ENCODE data around the gene ZNF138.
"Not testable (repeated sequence)": the region's sequence is repeated elsewhere in the genome, so short reads cannot be mapped to it uniquely, and the experiment has no call there.

Gene ZNF138

GRCh38 chr7:64794171-64794844 lies at the start of gene ZNF138:
TSS of gene ZNF138 (plus strand) at chr7:64794428. CDS start at chr7:64794569, 141 bp downstream.
- DNase-seq = peak; percentile 90

- no peak for DNase-seq
Observed at GRCh38 chr7:64744680-64745079, 49.5 kb upstream of the ZNF138 start.

- no peak for DNase-seq
Observed at GRCh38 chr7:64747802-64748201, 46.4 kb upstream of the ZNF138 start.

GRCh38 chr7:64753032-64753431 lies 41.2 kb upstream of the ZNF138 start:
- DNase-seq = no peak

GRCh38 chr7:64755865-64756264 lies 38.4 kb upstream of the ZNF138 start:
- DNase-seq = no peak

GRCh38 chr7:64758151-64758550 lies 36.1 kb upstream of the ZNF138 start:
- DNase-seq = no peak

- no peak for DNase-seq
Observed at GRCh38 chr7:64768824-64769223, 25.4 kb upstream of the ZNF138 start.

- DNase-seq = no peak
Observed at GRCh38 chr7:64774204-64774842, 19.9 kb upstream of the ZNF138 start.

GRCh38 chr7:64775289-64775688 lies 18.9 kb upstream of the ZNF138 start:
- DNase-seq = no peak

GRCh38 chr7:64784842-64785241 lies 9.4 kb upstream of the ZNF138 start:
- not testable (repeated sequence) for DNase-seq

- no peak for DNase-seq
Observed at GRCh38 chr7:64787295-64787694, 6.9 kb upstream of the ZNF138 start.

GRCh38 chr7:64789241-64789640 lies 5.0 kb upstream of the ZNF138 start:
- not testable (repeated sequence) for DNase-seq

GRCh38 chr7:64793106-64793755 lies 997 bp upstream of the ZNF138 start:
- no peak for DNase-seq

GRCh38 chr7:64795176-64795575 lies 948 bp downstream of the ZNF138 start:
- no peak for DNase-seq

- DNase-seq = not testable (repeated sequence)
Observed at GRCh38 chr7:64799169-64799568, 4.9 kb downstream of the ZNF138 start.

GRCh38 chr7:64802699-64803098 lies 8.5 kb downstream of the ZNF138 start:
- no peak for DNase-seq

GRCh38 chr7:64807731-64808365 lies 13.6 kb downstream of the ZNF138 start:
- no peak for DNase-seq

GRCh38 chr7:64811767-64812166 lies 17.5 kb downstream of the ZNF138 start:
- no peak for DNase-seq

GRCh38 chr7:64830926-64831325 lies 36.7 kb downstream of the ZNF138 start:
- no peak for DNase-seq

- DNase-seq = no peak
Observed at GRCh38 chr7:64832136-64832535, 37.9 kb downstream of the ZNF138 start.

GRCh38 chr7:64834989-64835388 lies 40.8 kb downstream of the ZNF138 start:
- DNase-seq = no peak

GRCh38 chr7:64835856-64836255 lies 41.6 kb downstream of the ZNF138 start:
- DNase-seq = not testable (repeated sequence)

- DNase-seq = not testable (repeated sequence)
Observed at GRCh38 chr7:64838051-64838450, 43.8 kb downstream of the ZNF138 start.

GRCh38 chr7:64838691-64839090 lies 44.5 kb downstream of the ZNF138 start:
- no peak for DNase-seq
